GM23338 (cell line): Measurements from ENCODE around the gene PCDHA8.

Experiments used
- CTCF ChIP-seq, 2 experiments: fragments of 200-600 bp in 1 of 2; sonication (generic) in 1 of 2; conservative IDR thresholded peaks; 2 replicates each; pipeline versions ENCODE4 v1.5.1 to v1.6.1; 2016 to 2017; ENCODE audit warnings: antibody characterized with exemption in 2 of 2, low read depth in 2 of 2, mild to moderate bottlenecking in 2 of 2, moderate library complexity in 1 of 2
- EZH2phosphoT487 ChIP-seq: fragments of 200-600 bp; sonication (generic); IDR thresholded peaks from one replicate; pipeline ENCODE4 v1.8.1; 2018; ENCODE audit warnings: antibody characterized with exemption; ENCODE audit not compliant: unreplicated experiment
- JUNB ChIP-seq: IDR thresholded peaks from one replicate; pipeline ENCODE4 v1.6.1; 2016; ENCODE audit warnings: antibody characterized with exemption; ENCODE audit not compliant: unreplicated experiment
- ZNF331 ChIP-seq: fragments of 250-450 bp; sonication (Bioruptor Pico); IDR thresholded peaks from 2 replicates; pipeline ENCODE4 v1.5.0; 2020; ENCODE audit warnings: low read depth, mild to moderate bottlenecking, moderate library complexity
- TF ChIP-seq, protein P1 (sequence below): IDR thresholded peaks from one replicate; pipeline ENCODE4 v1.6.1; 2018; ENCODE audit warnings: antibody characterized with exemption; ENCODE audit not compliant: unreplicated experiment

DNA sequence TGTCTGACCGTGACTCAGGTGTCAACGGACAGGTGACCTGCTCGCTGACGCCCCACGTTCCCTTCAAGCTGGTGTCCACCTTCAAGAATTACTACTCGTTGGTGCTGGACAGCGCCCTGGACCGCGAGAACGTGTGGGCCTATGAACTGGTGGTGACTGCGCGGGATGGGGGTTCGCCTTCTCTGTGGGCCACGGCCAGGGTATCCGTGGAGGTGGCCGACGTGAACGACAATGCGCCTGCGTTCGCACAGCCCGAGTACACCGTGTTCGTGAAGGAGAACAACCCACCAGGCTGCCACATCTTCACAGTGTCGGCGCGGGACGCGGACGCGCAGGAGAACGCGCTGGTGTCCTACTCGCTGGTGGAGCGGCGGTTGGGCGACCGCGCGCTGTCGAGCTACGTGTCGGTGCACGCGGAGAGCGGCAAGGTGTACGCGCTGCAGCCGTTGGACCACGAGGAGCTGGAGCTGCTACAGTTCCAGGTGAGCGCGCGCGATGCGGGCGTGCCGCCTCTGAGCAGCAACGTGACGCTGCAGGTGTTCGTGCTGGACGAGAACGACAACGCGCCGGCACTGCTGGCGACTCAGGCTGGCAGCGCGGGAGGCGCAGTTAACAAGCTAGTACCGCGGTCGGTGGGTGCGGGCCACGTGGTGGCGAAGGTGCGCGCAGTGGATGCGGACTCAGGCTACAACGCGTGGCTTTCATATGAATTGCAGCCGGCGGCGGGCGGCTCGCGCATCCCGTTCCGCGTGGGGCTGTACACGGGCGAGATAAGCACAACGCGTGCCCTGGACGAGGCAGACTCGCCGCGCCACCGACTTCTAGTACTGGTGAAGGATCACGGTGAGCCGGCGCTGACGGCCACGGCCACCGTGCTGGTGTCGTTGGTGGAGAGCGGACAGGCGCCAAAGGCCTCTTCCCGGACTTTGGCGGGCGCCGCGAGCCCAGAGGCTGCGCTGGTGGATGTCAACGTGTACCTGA, 29.5 kb downstream of the PCDHA8 start:
- TF ChIP-seq, protein P1, sequence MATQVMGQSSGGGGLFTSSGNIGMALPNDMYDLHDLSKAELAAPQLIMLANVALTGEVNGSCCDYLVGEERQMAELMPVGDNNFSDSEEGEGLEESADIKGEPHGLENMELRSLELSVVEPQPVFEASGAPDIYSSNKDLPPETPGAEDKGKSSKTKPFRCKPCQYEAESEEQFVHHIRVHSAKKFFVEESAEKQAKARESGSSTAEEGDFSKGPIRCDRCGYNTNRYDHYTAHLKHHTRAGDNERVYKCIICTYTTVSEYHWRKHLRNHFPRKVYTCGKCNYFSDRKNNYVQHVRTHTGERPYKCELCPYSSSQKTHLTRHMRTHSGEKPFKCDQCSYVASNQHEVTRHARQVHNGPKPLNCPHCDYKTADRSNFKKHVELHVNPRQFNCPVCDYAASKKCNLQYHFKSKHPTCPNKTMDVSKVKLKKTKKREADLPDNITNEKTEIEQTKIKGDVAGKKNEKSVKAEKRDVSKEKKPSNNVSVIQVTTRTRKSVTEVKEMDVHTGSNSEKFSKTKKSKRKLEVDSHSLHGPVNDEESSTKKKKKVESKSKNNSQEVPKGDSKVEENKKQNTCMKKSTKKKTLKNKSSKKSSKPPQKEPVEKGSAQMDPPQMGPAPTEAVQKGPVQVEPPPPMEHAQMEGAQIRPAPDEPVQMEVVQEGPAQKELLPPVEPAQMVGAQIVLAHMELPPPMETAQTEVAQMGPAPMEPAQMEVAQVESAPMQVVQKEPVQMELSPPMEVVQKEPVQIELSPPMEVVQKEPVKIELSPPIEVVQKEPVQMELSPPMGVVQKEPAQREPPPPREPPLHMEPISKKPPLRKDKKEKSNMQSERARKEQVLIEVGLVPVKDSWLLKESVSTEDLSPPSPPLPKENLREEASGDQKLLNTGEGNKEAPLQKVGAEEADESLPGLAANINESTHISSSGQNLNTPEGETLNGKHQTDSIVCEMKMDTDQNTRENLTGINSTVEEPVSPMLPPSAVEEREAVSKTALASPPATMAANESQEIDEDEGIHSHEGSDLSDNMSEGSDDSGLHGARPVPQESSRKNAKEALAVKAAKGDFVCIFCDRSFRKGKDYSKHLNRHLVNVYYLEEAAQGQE, result peak; percentile 59
- TF ChIP-seq JUNB (no peak), EZH2phosphoT487 (no peak), CTCF (conservative IDR thresholded peaks at IDR 0.05; ENCODE audit: low read depth in 2 of 2) (no peak), ZNF331 (CRISPR knock-in tag) (no peak)
